ENCODE measurements around the gene KIAA0319L. TPM values are rescaled to one million over a fixed set of nuclear protein-coding genes. Genes with fewer than 3 reads are reported as not detected.

Gene KIAA0319L
- total RNA-seq, 1 donor from 2014 or later = 50.6 TPM

- H3K27ac ChIP-seq = no peak overlapping the region
- H3K27me3 ChIP-seq = no peaks in the 10 kb centered on the region
- intact Hi-C loops (cut with DNase I) = loop anchor here (5.0 to 10.0 kb wide), 3 partner anchors 113 to 360 kb away; no protein-coding TSS in a partner anchor
- no peak overlapping the region for H3K4me3 ChIP-seq
- no peak for DNase-seq (ENCODE audit: extremely low spot score in 2 of 2)
- TF ChIP-seq CTCF (IDR thresholded peaks at IDR 0.05) (no peak), POLR2A (IDR thresholded peaks at IDR 0.05) (no peak)
- H3K4me1 ChIP-seq = peaks cover 20% of the 10 kb centered on the region
- peaks cover 0 to 10% of the 10 kb centered on the region in 2 donors for H3K36me3 ChIP-seq
- H3K9me3 ChIP-seq = no peaks in the 10 kb centered on the region
Observed at GRCh38 chr1:35564884-35565741, 7.9 kb upstream of the KIAA0319L start.

- no peak for DNase-seq (ENCODE audit: extremely low spot score in 2 of 2)
- Histone ChIP-seq H3K36me3 (peaks cover 0 to 10% of the 10 kb centered on the region in 2 donors), H3K27me3 (no peaks in the 10 kb centered on the region)
Observed at GRCh38 chr1:35564037-35564883, 7.1 kb upstream of the KIAA0319L start.

GRCh38 chr1:35563166-35563565, 6.0 kb upstream of the KIAA0319L start:
- Histone ChIP-seq H3K4me1 (peaks cover 37% of the 10 kb centered on the region), H3K4me3 (no peak overlapping the region), H3K36me3 (peaks cover 0 to 10% of the 10 kb centered on the region in 2 donors), H3K9me3 (no peaks in the 10 kb centered on the region), H3K27me3 (no peaks in the 10 kb centered on the region), H3K27ac (no peak overlapping the region)
- intact Hi-C loops (cut with DNase I) = loop anchor here (5.0 to 10.0 kb wide), 2 partner anchors 111 to 358 kb away; no protein-coding TSS in a partner anchor
- TF ChIP-seq CTCF (IDR thresholded peaks at IDR 0.05) = no peak
- TF ChIP-seq POLR2A (IDR thresholded peaks at IDR 0.05) = no peak
- TF ChIP-seq POLR2AphosphoS5 (IDR thresholded peaks at IDR 0.05; ENCODE audit: insufficient read depth in 1 of 2, low read depth in 1 of 2) = no peak
- no peak for DNase-seq (ENCODE audit: extremely low spot score in 2 of 2)

More at GRCh38 chr1:35564037-35564883, 7.1 kb upstream of the KIAA0319L start:
- intact Hi-C loops (cut with DNase I) = loop anchor here (5.0 to 10.0 kb wide), 2 partner anchors 112 to 359 kb away; no protein-coding TSS in a partner anchor
- peak; percentile 59 to 78 (median 59) for TF ChIP-seq CTCF (IDR thresholded peaks at IDR 0.05)
- TF ChIP-seq POLR2A (IDR thresholded peaks at IDR 0.05) = no peak
- no peak overlapping the region for H3K27ac ChIP-seq
- no peak overlapping the region for H3K4me3 ChIP-seq
- peaks cover 26% of the 10 kb centered on the region for H3K4me1 ChIP-seq
- H3K9me3 ChIP-seq = no peaks in the 10 kb centered on the region

- H3K36me3 ChIP-seq = peaks cover 0 to 10% of the 10 kb centered on the region in 2 donors
- peaks cover 40% of the 10 kb centered on the region for H3K4me1 ChIP-seq
- H3K27ac ChIP-seq = no peak overlapping the region
- no peaks in the 10 kb centered on the region for H3K27me3 ChIP-seq
- no peak for TF ChIP-seq POLR2AphosphoS5 (IDR thresholded peaks at IDR 0.05; ENCODE audit: insufficient read depth in 1 of 2, low read depth in 1 of 2)
- no peak for TF ChIP-seq POLR2A (IDR thresholded peaks at IDR 0.05)
- TF ChIP-seq CTCF (IDR thresholded peaks at IDR 0.05) = no peak
- intact Hi-C loops (cut with DNase I) = loop anchor here (5.0 to 10.0 kb wide), 2 partner anchors 110 to 357 kb away; no protein-coding TSS in a partner anchor
- peak; percentile 72 to 87 for DNase-seq (ENCODE audit: extremely low spot score in 2 of 2)
- H3K9me3 ChIP-seq = no peaks in the 10 kb centered on the region
- no peak overlapping the region for H3K4me3 ChIP-seq
Observed at GRCh38 chr1:35561972-35562680, 4.9 kb upstream of the KIAA0319L start.
